Left ventricle myocardium inferior (tissue), 1 donor: ENCODE measurements around the gene BTN1A1. TPM values are rescaled to one million over a fixed set of nuclear protein-coding genes. Genes with fewer than 3 reads are reported as not detected.

Source experiments
- DNase-seq: peaks from one replicate; pipeline ENCODE4 v3.0.0-alpha.2; 2020
- H3K27ac ChIP-seq: fragments of 200-600 bp; replicated peaks from 2 replicates; pipeline ENCODE4 v1.8.0; 2021
- H3K27me3 ChIP-seq: fragments of 200-600 bp; 2 replicates; pipeline ENCODE4 v1.8.0; 2021; ENCODE audit warnings: low read depth
- H3K36me3 ChIP-seq: fragments of 200-600 bp; 2 replicates; pipeline ENCODE4 v1.8.0; 2021
- H3K4me1 ChIP-seq: fragments of 200-600 bp; 2 replicates; pipeline ENCODE4 v1.8.0; 2021
- H3K4me3 ChIP-seq: fragments of 200-600 bp; 2 replicates; pipeline ENCODE4 v1.8.0; 2021; ENCODE audit warnings: mild to moderate bottlenecking, moderate library complexity
- H3K9me3 ChIP-seq: fragments of 200-600 bp; replicated peaks from 2 replicates; pipeline ENCODE4 v1.8.0; 2021
- CTCF ChIP-seq: fragments of 200-600 bp; IDR thresholded peaks from 2 replicates; pipeline ENCODE4 v1.8.0; 2021; ENCODE audit warnings: antibody characterized with exemption, mild to moderate bottlenecking, borderline replicate concordance
- intact Hi-C: fragments of 100-400 bp; cut with micrococcal nuclease; formaldehyde crosslinking; loops from one replicate; pipeline ENCODE4 v1.11.0; 2022
- total RNA-seq: library from RNA; stranded (reverse); fragmentation: NEBNext Ultra II Directional; extraction: Animal tissue kit (Norgen Biotek cat#: 25700); gene quantifications from one replicate; pipeline ENCODE4 v1.2.1, GENCODE V29; 2021
- donor health status: DM: no; HTN: yes; CAD: no; lungs with severe emphysema.

BTN1A1 gene
- total RNA-seq, 1 donor from 2014 or later = not detected

- TF ChIP-seq CTCF = no peak
Measured at GRCh38 chr6:26553264-26553634, 53.1 kb downstream of the BTN1A1 start.

GRCh38 chr6:26553635-26554446 lies 53.7 kb downstream of the BTN1A1 start:
- peak; percentile 77 for DNase-seq
- H3K9me3 ChIP-seq = no peaks in the 10 kb centered on the region
- H3K27me3 ChIP-seq = no peaks in the 10 kb centered on the region
- intact Hi-C loops = no loop called here
- TF ChIP-seq CTCF = no peak
- peak overlapping the region; percentile 86 for H3K27ac ChIP-seq
- no peaks in the 10 kb centered on the region for H3K36me3 ChIP-seq
- peaks cover 38% of the 10 kb centered on the region for H3K4me1 ChIP-seq
- H3K4me3 ChIP-seq = peak overlapping the region; percentile 72

More at GRCh38 chr6:26553264-26553634, 53.1 kb downstream of the BTN1A1 start:
- intact Hi-C loops = no loop called here
- Histone ChIP-seq H3K36me3 (no peaks in the 10 kb centered on the region), H3K4me3 (peak overlapping the region; percentile 72), H3K27me3 (no peaks in the 10 kb centered on the region), H3K9me3 (no peaks in the 10 kb centered on the region), H3K27ac (peak overlapping the region; percentile 86), H3K4me1 (peaks cover 38% of the 10 kb centered on the region)
- peak; percentile 56 for DNase-seq

- Histone ChIP-seq H3K9me3 (no peaks in the 10 kb centered on the region), H3K4me3 (peak overlapping the region; percentile 72), H3K4me1 (peaks cover 38% of the 10 kb centered on the region), H3K36me3 (no peaks in the 10 kb centered on the region), H3K27me3 (no peaks in the 10 kb centered on the region), H3K27ac (peak overlapping the region; percentile 86)
- TF ChIP-seq CTCF = no peak
- intact Hi-C loops = no loop called here
- DNase-seq = no peak
Measured at GRCh38 chr6:26554447-26554696, 54.3 kb downstream of the BTN1A1 start.

- DNase-seq = peak; percentile 34
Measured at GRCh38 chr6:26554697-26555504, 54.8 kb downstream of the BTN1A1 start.

More at GRCh38 chr6:26554697-26555504, 54.8 kb downstream of the BTN1A1 start:
- H3K27ac ChIP-seq = peak overlapping the region; percentile 86
- intact Hi-C loops = no loop called here
- no peaks in the 10 kb centered on the region for H3K27me3 ChIP-seq
- no peaks in the 10 kb centered on the region for H3K9me3 ChIP-seq
- no peak for TF ChIP-seq CTCF
- H3K36me3 ChIP-seq = no peaks in the 10 kb centered on the region
- H3K4me1 ChIP-seq = peaks cover 35% of the 10 kb centered on the region
- peak overlapping the region; percentile 72 for H3K4me3 ChIP-seq
